HepG2 (cell line): ENCODE data around the gene COASY. TPM values are rescaled to one million over a fixed set of nuclear protein-coding genes. Genes with fewer than 3 reads are reported as not detected.

Experiments used
- ATF2 ChIP-seq: sonication (generic); formaldehyde crosslinking; IDR thresholded peaks from 2 replicates; pipeline ENCODE4 v1.4.0; 2020; ENCODE audit warnings: missing genetic modification reagents
- ATF3 ChIP-seq: sonication (generic); formaldehyde crosslinking; IDR thresholded peaks from 2 replicates; pipeline ENCODE4 v1.4.0; 2020; ENCODE audit warnings: missing genetic modification reagents
- CCAR2 ChIP-seq: fragments of 200-400 bp; formaldehyde crosslinking; optimal IDR thresholded peaks from 2 replicates; pipeline ENCODE3; 2018; ENCODE audit warnings: low read depth, mild to moderate bottlenecking, low read length, moderate library complexity
- ERF ChIP-seq: IDR thresholded peaks from 2 replicates; pipeline ENCODE4 v1.6.1; 2018; ENCODE audit warnings: missing biosample characterization, missing genetic modification reagents
- FOXA1 ChIP-seq, 2 experiments: fragments of 450-650 bp in 1 of 2; sonication (generic) in 1 of 2; formaldehyde crosslinking in 1 of 2; IDR thresholded peaks; 2 replicates each; pipeline versions ENCODE4 v1.4.0 to v1.6.1; 2016 to 2020; ENCODE audit warnings: missing genetic modification reagents in 1 of 2
- FUBP1 ChIP-seq: sonication (generic); formaldehyde crosslinking; IDR thresholded peaks from 2 replicates; pipeline ENCODE4 v1.5.1; 2020; ENCODE audit warnings: missing genetic modification reagents, mild to moderate bottlenecking, borderline replicate concordance
- GZF1 ChIP-seq: sonication (generic); formaldehyde crosslinking; IDR thresholded peaks from 2 replicates; pipeline ENCODE4 v1.5.1; 2020; ENCODE audit warnings: mild to moderate bottlenecking, missing genetic modification reagents
- ISX ChIP-seq: sonication (generic); formaldehyde crosslinking; conservative IDR thresholded peaks from 2 replicates; pipeline ENCODE4 v1.5.0; 2020; ENCODE audit warnings: missing genetic modification reagents
- MYC ChIP-seq: sonication (generic); formaldehyde crosslinking; IDR thresholded peaks from 2 replicates; pipeline ENCODE4 v1.9.0; 2021; ENCODE audit warnings: missing genetic modification reagents, borderline replicate concordance
- NFYB ChIP-seq: sonication (generic); formaldehyde crosslinking; IDR thresholded peaks from 2 replicates; pipeline ENCODE4 v1.4.0; 2020; ENCODE audit warnings: missing genetic modification reagents
- SMAD3 ChIP-seq: sonication (generic); formaldehyde crosslinking; IDR thresholded peaks from 2 replicates; pipeline ENCODE4 v1.4.0; 2020; ENCODE audit warnings: missing genetic modification reagents
- STAG1 ChIP-seq: sonication (generic); formaldehyde crosslinking; IDR thresholded peaks from 2 replicates; pipeline ENCODE4 v1.4.0; 2020; ENCODE audit warnings: missing genetic modification reagents
- SUZ12 ChIP-seq: fragments of 150-350 bp; IDR thresholded peaks from 2 replicates; pipeline ENCODE4 v1.6.1; 2014; ENCODE audit warnings: low read depth, low read length
- TBX3 ChIP-seq: fragments of 450-650 bp; IDR thresholded peaks from 2 replicates; pipeline ENCODE4 v1.6.1; 2017; ENCODE audit warnings: antibody characterized with exemption, mild to moderate bottlenecking, inconsistent platforms, borderline replicate concordance
- ZBTB7A ChIP-seq: sonication (generic); formaldehyde crosslinking; IDR thresholded peaks from 2 replicates; pipeline ENCODE4 v1.8.0; 2022; ENCODE audit warnings: mild to moderate bottlenecking, missing genetic modification reagents
- ZFP1 ChIP-seq: IDR thresholded peaks from 2 replicates; pipeline ENCODE4 v1.6.1; 2016
- ZNF124 ChIP-seq: sonication (generic); formaldehyde crosslinking; IDR thresholded peaks from 2 replicates; pipeline ENCODE4 v1.4.0; 2020; ENCODE audit warnings: missing genetic modification reagents
- ZNF18 ChIP-seq: sonication (generic); formaldehyde crosslinking; IDR thresholded peaks from 2 replicates; pipeline ENCODE4 v1.8.0; 2022; ENCODE audit warnings: mild to moderate bottlenecking, missing genetic modification reagents; ENCODE audit not compliant: insufficient replicate concordance
- ZNF232 ChIP-seq: sonication (generic); formaldehyde crosslinking; IDR thresholded peaks from 2 replicates; pipeline ENCODE4 v1.4.0; 2020; ENCODE audit warnings: missing genetic modification reagents, borderline replicate concordance
- ZNF280B ChIP-seq: sonication (generic); formaldehyde crosslinking; IDR thresholded peaks from 2 replicates; pipeline ENCODE4 v1.5.0; 2020; ENCODE audit warnings: missing genetic modification reagents, mild to moderate bottlenecking, borderline replicate concordance
- ZNF619 ChIP-seq: sonication (generic); formaldehyde crosslinking; IDR thresholded peaks from 2 replicates; pipeline ENCODE4 v1.4.0; 2020; ENCODE audit warnings: mild to moderate bottlenecking, missing genetic modification reagents
- ZNF670 ChIP-seq: sonication (generic); formaldehyde crosslinking; IDR thresholded peaks from 2 replicates; pipeline ENCODE4 v1.8.0; 2022; ENCODE audit warnings: mild to moderate bottlenecking, missing genetic modification reagents, borderline replicate concordance
- ZNF672 ChIP-seq: sonication (generic); formaldehyde crosslinking; IDR thresholded peaks from 2 replicates; pipeline ENCODE4 v1.8.1; 2022; ENCODE audit warnings: missing genetic modification reagents
- ZNF761 ChIP-seq: sonication (generic); formaldehyde crosslinking; conservative IDR thresholded peaks from 2 replicates; pipeline ENCODE4 v1.4.0; 2020; ENCODE audit warnings: mild to moderate bottlenecking, missing genetic modification reagents
- ZNF839 ChIP-seq: sonication (generic); formaldehyde crosslinking; IDR thresholded peaks from 2 replicates; pipeline ENCODE4 v1.4.0; 2020; ENCODE audit warnings: missing genetic modification reagents, mild to moderate bottlenecking, borderline replicate concordance
- polyA plus RNA-seq, 8 experiments: library from polyadenylated mRNA; depleted of rRNA in 3 of 8; stranded (reverse) in 7 of 8; unstranded in 1 of 8; fragments of >200 nt; fragmentation: Illumina TruSeq in 4 of 8; extraction: Trizol in 4 of 8; gene quantifications; 2 replicates each; pipeline versions ENCODE4 v1.2.1 to v1.2.3, GENCODE V29; 2011 to 2016; ENCODE audit warnings: low read depth in 4 of 8, missing spikeins in 1 of 8, mixed read lengths in 1 of 8; ENCODE audit not compliant: insufficient read depth in 1 of 8
- total RNA-seq, 5 experiments: library from RNA; depleted of rRNA; stranded (reverse); fragments of >200 nt; fragmentation: Illumina TruSeq; extraction: Trizol; gene quantifications; 2 replicates each; pipeline ENCODE4 v1.2.3, GENCODE V29; 2016; ENCODE audit warnings: low read depth in 1 of 5

COASY gene
- total and polyA plus RNA-seq, 2 of the 13 experiments (the other 11 are each of a cell fraction or from before 2014, with no cell fraction given) = 90.7 to 125 TPM

GRCh38 chr17:42536048-42536371 is 25.9 kb upstream of the COASY start, which contains the start of gene NAGLU (continued):
- TF ChIP-seq MYC (CRISPR knock-in tag) = peak; percentile 89
- no peak for TF ChIP-seq CCAR2
- TF ChIP-seq SMAD3 (CRISPR knock-in tag) = no peak
- no peak; the same call in 1 of the 2 replicates for TF ChIP-seq ZNF672 (CRISPR knock-in tag)
- peak; percentile 84; the same call in 1 of the 2 replicates for TF ChIP-seq ZNF761 (CRISPR knock-in tag)
- TF ChIP-seq SUZ12 = no peak
- 0 out of 2 replicates have a peak, but pooled peaks have one; percentile 61 for TF ChIP-seq ZNF280B (CRISPR knock-in tag)
- TF ChIP-seq NFYB (CRISPR knock-in tag) = peak; percentile 87
- TF ChIP-seq ERF (CRISPR knock-in tag) = 0 out of 2 replicates have a peak, but pooled peaks have one; percentile 44
- TF ChIP-seq ZNF670 (CRISPR knock-in tag) = peak; percentile 69; the same call in 1 of the 2 replicates
- TF ChIP-seq TBX3 = no peak
- TF ChIP-seq ZBTB7A (CRISPR knock-in tag) = peak; percentile 60; the same call in 1 of the 2 replicates
- no peak; the same call in 1 of the 2 replicates for TF ChIP-seq ZNF124 (CRISPR knock-in tag)
- no peak for TF ChIP-seq ZNF619 (CRISPR knock-in tag)
- TF ChIP-seq FUBP1 = no peak
- peak; percentile 8 for TF ChIP-seq ZNF18 (CRISPR knock-in tag)
- TF ChIP-seq ZNF232 (CRISPR knock-in tag) = peak; percentile 88; the same call in 1 of the 2 replicates
- TF ChIP-seq STAG1 (CRISPR knock-in tag) = no peak
- TF ChIP-seq ZNF839 (CRISPR knock-in tag) = no peak
- TF ChIP-seq GZF1 (CRISPR knock-in tag) = no peak
- TF ChIP-seq ATF2 = no peak
- no peak for TF ChIP-seq ATF3 (CRISPR knock-in tag)
- TF ChIP-seq FOXA1 (IDR thresholded peaks at IDR 0.05) = no peak
- no peak for TF ChIP-seq FOXA1 (CRISPR knock-in tag; IDR thresholded peaks at IDR 0.05)
- 0 out of 2 replicates have a peak, but pooled peaks have one; percentile 28 for TF ChIP-seq ISX (CRISPR knock-in tag)
- no peak for TF ChIP-seq ZFP1 (CRISPR knock-in tag)
